GM18868 (cell line): ENCODE data around the gene PANX2.

Experiments used
- ATAC-seq: cut with Tn5 transposase; IDR thresholded peaks from one replicate; pipeline ENCODE4 v1.9.1; 2021; ENCODE audit warnings: mild to moderate bottlenecking, moderate library complexity; ENCODE audit not compliant: unreplicated experiment

Gene PANX2

GRCh38 chr22:50169774-50170341 lies 673 bp upstream of the PANX2 start:
- ATAC-seq: no peak

GRCh38 chr22:50171319-50171964 lies 911 bp downstream of the PANX2 start:
- no peak for ATAC-seq

- no peak for ATAC-seq
These were observed 1.5 kb downstream of the PANX2 start for GRCh38 chr22:50171965-50172421.

GRCh38 chr22:50173311-50173982 lies 2.9 kb downstream of the PANX2 start:
- ATAC-seq: no peak

GRCh38 chr22:50173983-50174355 lies 3.4 kb downstream of the PANX2 start:
- ATAC-seq: no peak

- ATAC-seq: no peak
These were observed 4.1 kb downstream of the PANX2 start for GRCh38 chr22:50174382-50175190.

- ATAC-seq: no peak
These were observed 4.6 kb downstream of the PANX2 start for GRCh38 chr22:50175191-50175461.

- ATAC-seq: no peak
These were observed 5.7 kb downstream of the PANX2 start for GRCh38 chr22:50175921-50176849.

- no peak for ATAC-seq
These were observed 6.5 kb downstream of the PANX2 start for GRCh38 chr22:50176850-50177536.

GRCh38 chr22:50177537-50178470 lies 7.3 kb downstream of the PANX2 start:
- no peak for ATAC-seq

GRCh38 chr22:50178471-50178864 lies 7.9 kb downstream of the PANX2 start:
- no peak for ATAC-seq

- no peak for ATAC-seq
These were observed 8.6 kb downstream of the PANX2 start for GRCh38 chr22:50178871-50179869.

- no peak for ATAC-seq
These were observed 9.6 kb downstream of the PANX2 start for GRCh38 chr22:50179937-50180726.

GRCh38 chr22:50180727-50181521 lies 10.4 kb downstream of the PANX2 start:
- no peak for ATAC-seq

GRCh38 chr22:50182176-50183081 lies 11.9 kb downstream of the PANX2 start:
- no peak for ATAC-seq
